H54 (cell line): ENCODE results near the gene CENPB.

ENCODE experiments used
- DNase-seq: peaks from one replicate; pipeline ENCODE4 v3.0.0; 2011; ENCODE audit warnings: low spot score, mixed read lengths; ENCODE audit not compliant: insufficient read length
- FAIRE-seq: peaks from 3 replicates; lab custom pipeline; 2011; peaks lifted over from hg19 to GRCh38; lab: Jason Lieb, UNC
- POLR2A ChIP-seq: IDR thresholded peaks from 2 replicates; pipeline ENCODE4 v1.6.1; 2011; ENCODE audit warnings: low read depth, mild to moderate bottlenecking, low read length

The CENPB gene

DNA sequence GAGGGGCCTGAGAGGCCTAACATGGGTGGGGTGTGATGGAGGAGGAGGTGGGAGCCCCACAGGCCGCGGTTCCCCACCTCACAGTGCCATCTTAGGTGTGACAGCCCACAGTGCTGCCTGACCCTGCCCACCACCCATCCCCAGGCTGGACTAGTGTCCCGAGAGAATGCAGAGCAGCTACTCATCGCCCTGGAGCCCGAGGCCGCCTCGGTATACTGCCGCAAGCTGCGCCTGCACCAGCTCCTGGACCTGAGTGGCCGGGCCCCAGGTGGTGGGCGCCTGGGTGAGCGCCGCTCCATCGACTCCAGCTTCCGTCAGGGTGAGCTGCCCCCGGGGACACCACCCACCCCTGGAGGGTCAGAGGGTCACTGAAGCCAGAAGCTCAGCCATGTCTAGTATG, 38.5 kb downstream of the CENPB start:
- DNase-seq (no peak), FAIRE-seq (no peak)
- no peak for TF ChIP-seq POLR2A

DNA sequence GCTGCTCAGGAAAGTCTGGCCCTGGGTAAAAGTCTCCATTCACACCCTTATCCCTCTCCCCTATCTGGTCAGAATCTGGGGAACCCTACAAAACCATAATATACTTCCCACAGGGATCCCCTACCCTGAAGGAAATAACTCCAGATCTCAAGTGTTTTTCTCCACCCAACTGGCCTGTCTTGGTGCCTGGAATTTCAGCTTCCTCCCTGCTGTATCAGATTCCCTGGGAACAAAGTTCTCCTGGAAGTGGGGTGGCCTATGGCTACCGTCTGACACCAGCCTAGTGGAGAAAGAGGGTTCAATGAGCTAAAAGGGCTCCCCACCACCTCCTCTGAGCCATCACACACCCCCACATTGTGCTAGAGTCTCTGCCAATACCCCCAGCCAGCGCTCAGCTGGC, 39.1 kb downstream of the CENPB start:
- no peak for FAIRE-seq
- TF ChIP-seq POLR2A: no peak
- DNase-seq: no peak

DNA sequence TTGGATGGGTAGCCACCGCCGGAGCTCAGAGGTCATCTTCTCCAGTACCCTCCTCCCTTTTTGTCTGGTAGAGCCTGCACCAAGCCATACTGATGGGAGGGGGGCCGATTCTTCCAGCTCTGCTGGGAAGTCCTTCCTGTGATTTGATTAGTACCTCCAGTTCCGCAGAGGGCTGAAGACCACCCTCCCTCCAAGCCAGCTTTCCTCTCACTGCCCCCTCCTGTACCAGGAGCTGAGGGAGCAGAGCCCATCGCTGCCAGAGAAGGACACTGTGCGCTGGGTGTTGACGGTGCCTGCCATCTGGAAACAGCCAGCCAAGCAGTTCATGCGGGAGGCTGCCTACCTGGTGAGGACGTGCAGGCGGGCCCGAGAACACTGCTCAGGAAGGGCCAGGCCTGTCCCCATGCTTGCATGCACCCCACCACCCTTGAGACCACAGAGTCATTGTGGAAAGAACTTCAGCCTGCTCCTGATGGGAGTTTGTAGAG, 40.8 kb downstream of the CENPB start:
- DNase-seq (no peak), FAIRE-seq (no peak)
- TF ChIP-seq POLR2A: no peak

DNA sequence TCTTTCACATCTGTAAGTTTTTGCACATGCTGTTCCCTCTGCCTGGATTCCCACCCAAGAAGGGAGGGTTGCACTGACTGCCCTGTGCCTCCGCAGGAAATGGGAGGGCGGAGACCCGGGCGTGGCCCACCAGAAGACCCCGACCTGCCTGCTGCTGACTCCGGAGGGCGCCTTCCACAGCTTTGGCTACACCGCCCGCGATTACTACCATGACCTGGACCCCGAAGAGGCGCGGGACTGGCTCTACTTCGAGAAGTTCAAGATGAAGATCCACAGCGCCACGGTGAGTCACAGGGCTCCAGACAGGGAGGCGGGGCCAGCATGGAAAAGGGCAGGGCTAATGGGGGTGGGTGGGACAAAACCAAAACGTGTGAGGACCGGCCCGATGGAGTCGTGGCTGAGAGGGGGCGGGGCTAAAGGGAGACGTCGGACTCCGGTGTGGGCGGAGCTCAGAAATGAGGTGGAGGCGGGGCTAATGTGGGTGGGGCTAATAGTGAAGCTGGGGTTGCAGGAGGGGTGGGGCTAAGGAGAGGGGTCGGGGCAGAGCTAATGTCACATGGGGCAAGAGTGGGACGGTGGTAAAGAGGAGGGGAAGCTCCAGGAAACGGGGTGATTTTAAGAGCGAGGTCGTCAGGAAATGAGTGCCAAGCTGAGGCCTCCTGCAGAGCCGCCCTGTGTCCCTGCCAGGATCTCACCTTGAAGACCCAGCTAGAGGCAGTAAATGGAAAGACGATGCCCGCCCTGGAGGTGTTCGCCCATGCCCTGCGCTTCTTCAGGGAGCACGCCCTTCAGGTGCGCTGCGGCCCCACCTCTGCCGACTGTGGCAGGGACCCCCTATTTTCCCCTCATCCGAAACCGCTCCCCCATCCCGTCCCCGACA, 41.5 kb downstream of the CENPB start:
- FAIRE-seq (no peak), DNase-seq (no peak)
- TF ChIP-seq POLR2A: no peak

DNA sequence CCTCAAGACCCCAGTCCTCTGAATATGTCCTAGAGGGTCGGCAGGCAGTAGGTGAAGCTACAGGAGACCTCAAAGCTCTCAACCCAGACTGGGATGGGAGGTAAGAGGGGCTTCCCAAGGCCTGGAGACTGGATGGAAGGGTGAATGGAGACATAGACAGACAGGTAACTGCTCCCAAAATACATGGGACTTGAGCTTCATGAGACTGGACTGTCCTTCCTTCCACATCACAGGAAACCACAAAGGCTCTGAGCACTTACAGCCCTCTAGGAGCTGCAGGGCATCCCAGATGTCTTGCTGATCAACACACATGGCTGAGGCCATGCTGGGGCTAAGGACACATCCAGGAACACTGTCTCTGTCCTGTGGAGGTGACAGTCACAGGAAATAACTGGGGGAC, 42.5 kb downstream of the CENPB start:
- DNase-seq (no peak), FAIRE-seq (no peak)
- TF ChIP-seq POLR2A: no peak

DNA sequence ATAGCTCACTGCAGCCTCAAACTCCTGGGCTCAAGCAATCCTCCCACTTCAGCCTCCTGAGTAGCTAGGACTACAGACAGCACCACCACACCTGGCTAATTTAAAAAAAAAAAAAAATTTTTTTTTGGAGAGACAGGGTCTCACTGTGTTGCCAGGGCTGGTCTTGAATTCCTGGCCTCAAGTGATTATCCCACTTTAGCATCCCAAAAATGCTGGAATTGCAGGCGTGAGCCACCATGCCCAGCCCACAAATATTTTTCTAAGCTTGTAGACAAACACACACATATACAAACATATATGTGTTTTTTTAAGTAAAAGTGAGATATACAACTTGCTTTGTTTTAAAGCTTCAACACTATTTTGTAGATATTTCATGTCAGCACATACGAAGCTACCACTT, 43.3 kb downstream of the CENPB start:
- no peak for TF ChIP-seq POLR2A
- DNase-seq (no peak), FAIRE-seq (no peak)

DNA sequence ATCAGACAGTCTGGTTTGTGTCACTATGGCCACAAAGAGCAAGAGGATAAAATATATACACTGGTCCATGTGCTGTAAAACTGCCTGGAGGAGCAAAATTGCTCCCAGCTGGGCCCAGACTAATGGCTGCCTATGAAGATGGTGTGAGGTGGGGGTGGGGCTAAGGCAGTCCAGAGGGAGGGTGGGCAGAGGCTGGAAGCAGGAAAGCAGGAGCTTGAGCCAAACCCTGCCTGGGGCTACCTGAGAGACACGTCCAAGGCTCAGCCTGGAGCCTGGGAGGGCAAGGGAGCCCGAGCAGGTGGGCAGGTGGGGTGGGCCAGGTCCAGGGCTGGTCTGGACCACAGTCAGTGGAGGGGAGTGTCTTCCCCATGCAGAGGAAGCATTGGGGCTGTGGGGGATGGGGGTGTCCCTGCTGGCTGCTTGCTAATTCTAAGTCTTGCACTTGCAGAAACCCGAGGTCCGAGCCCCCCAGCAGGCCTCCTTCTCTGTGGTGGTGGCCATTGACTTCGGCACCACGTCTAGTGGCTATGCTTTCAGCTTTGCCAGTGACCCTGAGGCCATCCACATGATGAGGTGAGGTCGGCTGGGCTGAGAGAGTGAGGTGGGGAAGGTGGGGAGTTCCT, 44.6 kb downstream of the CENPB start:
- FAIRE-seq (no peak), DNase-seq (no peak)
- no peak for TF ChIP-seq POLR2A

DNA sequence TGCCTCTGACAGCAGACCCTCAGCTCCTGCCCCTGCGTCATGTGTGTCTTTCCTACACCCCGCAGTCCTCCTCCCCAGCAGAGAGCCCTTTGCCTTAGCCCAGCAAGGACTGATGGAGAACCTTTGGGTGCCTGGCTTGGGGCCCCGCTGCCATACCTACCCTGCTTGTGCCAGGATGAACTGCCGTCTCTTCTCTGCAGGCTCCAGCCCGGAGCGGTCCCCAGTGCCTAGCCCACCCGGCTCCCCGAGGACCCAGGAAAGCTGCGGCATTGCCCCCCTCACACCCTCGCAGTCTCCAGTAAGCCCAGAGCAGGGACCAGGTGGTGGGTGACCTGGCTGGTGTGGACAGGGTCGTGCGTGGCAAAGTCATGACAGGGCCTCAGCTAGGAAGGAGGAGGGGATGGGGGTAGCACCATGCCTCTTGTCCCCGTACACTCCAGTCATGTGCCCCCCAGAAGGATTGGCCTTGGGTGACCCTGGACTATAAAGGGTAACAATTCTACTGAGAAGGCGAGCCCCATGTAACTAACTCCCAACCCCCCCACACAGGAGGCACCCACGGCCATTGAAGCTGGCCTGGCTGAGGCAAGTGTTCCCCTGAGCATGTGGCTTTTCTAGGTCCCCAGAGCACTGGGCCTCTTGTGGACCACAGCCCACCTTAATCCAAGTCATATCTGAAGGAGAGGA, 45.8 kb downstream of the CENPB start:
- no peak for TF ChIP-seq POLR2A
- DNase-seq (no peak), FAIRE-seq (no peak)

DNA sequence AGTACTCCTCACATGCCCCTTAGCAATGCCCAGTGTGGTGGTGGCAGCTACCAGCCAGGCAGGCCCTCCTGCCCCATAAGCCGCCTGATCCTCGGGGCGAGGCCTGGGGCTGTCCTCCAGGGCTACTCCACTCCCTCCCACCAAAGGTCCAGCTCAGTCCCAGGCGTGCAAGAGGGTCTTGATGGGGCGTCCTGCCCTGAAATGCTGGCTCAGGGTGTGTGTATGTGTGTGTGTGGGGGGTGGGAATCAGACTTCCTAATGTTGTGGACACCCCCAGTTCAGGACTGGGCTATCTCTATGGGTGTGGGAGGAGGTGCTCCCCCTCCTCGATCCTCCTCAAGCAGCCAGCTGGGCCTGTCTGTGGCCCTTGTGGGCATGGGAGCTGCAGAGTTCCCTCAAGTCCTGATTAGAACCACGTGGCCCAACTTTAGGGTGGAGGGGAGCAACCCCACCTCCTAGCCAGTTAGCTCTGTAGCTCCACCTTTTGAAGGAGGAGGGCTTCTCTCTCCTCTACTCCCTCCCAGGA, 46.6 kb downstream of the CENPB start:
- TF ChIP-seq POLR2A: no peak
- DNase-seq: no peak
- no peak for FAIRE-seq

DNA sequence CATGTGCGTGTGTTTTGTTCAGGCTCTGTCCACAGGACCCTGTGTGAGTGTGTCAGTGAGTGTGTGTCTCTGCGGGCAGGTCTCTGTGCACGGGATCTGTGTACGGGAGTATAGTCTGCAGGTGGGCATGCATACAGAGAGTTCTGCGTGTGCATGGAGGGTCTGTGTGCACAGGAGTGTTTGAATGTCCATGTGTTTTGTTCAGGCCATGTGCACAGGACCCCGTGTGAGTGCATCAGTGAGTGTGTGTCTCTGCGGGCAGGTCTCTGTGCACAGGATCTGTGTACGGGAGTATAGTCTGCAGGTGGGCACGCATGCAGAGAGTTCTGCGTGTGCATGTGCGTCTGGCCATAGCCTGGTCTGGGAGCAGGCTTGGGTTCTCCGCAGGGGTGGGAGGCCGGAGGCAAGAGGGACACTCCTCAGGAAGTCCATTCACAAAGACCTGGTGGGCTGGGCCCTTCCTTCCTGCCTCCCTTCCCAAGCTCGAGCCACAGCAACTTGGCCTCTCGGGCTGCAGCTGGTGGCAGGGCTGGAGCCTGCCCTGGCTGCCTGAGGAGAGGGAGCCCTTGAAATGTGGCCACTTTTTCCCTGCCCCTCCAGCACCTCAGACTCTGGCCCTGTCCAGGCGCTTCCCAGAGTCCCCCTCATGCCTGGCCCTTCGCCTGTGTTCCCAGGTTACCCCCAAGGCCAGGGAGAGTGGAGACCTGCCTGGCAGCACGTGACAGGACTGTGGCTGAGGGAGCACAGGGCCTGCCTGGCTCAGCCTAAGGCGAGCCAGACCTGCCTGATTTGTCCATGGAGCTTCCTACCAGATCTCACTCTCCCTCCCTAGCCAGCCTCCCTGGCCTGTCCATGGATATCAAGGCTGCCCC, 47.2 kb downstream of the CENPB start:
- TF ChIP-seq POLR2A: no peak
- DNase-seq (no peak), FAIRE-seq (no peak)

DNA sequence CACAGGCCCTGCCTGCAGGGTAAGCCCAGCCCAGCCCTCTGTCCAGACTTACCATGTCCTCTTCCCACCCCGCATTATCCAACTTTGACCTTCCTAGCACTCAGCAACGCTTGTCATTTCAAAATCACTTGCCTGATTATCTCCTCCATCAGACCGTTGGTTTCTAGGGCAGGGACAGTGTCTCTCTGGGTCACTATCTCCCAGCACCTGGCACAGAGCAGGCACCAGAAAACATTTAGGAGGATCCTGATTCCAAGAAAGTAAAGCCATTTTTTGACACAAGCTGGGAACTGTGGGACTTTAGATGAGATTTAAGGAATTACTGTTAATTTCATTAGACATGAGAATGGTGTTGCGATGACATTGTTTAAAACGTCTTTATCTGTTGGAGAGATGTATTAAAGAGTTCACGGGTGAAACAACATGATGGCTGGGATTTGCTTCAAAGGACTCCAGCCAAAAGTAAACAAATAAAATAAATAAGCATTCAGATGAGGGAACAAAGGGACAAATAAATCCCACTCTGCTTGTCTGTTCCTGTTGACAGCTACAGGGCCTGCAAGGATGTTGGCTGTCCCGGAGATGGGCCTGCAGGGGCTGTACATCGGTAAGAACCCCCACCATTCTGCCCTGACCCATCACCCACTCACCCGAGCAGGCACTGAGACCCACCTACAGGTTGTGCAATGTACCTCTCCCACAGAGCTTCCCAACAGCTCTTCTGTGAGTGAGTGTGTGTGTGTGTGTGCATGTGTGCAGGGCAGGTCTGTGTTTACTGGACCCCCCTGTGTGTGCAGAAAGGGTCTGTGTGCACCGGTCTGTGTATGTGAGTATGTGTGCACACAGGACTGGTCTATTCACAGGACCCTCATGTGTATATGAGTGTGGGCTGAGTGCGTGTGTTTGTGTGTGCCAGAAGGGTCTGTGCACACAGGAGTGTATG, 48.2 kb downstream of the CENPB start:
- no peak for TF ChIP-seq POLR2A
- no peak for DNase-seq
- no peak for FAIRE-seq

DNA sequence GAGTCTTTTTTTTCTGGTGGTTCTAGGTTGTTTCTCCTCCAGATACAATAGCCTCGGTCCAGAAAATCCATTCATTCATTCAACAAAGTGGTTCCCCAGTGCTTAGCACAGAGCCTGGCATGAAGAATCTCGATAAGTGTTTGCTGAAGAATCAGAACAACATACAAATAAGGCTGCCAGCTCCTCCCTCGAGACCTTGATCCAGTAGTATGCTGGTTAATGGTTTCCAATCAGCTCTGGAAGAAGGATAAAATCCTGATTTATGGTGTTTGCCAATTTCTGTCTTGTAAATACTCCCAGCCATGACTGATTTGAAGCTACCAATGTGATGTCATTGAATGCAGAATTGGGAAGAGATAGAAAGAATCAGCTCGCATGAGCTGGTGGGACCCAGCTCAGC, 50.8 kb downstream of the CENPB start:
- no peak for FAIRE-seq
- no peak for TF ChIP-seq POLR2A
- DNase-seq: no peak
